ENCODE measurements around the gene KCNH2. TPM values are rescaled to one million over a fixed set of nuclear protein-coding genes. Genes with fewer than 3 reads are reported as not detected.

The KCNH2 gene
- total RNA-seq, 3 donors from 2014 or later (not counting 1 experiment from before 2014, with no cell fraction given) = 0.39 to 0.60 TPM; not detected in 1

DNA sequence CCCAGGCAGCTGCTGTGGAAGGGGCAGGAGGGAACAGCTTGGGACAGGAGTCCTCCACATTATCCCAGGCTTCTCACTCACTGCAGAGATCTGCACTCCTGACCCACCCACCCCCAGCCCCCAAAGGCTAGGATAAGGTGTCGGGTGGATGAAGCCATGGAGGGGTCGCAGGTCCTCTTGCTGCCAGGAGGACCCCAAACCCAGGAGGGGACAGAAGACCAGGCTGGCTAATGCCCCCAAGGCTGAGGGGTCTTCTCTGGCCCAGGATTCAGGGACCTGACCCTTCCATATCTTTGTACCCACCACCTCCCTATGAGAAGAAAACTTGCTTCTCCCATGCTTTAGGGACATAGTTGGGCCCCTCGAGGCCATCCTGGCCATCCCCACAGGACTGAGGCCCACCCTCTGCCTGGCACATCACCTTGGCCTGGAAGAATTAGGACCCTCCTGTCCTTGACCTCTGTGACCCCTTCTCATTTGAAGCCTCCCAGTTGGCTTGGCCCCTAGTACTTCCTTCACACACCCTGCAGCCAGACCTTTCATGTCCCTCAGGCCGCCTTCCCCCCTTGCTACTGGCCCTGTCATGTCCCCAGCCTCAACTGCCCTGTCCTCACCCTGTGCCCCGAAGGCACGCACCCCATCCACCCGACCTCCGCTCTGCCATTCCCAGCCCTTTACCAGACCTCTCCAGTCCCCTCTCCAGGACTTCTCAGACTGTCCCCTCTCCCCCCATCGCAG, 21.6 kb downstream of the KCNH2 start:
- Histone ChIP-seq H3K4me1 (ENCODE audit: control insufficient read depth, insufficient read depth, low read length) (no peaks in the 10 kb centered on the region), H3K9me3 (ENCODE audit: control insufficient read depth, insufficient read depth, low read length) (no peaks in the 10 kb centered on the region), H3K4me3 (ENCODE audit: low read length) (no peak overlapping the region), H3K27me3 (ENCODE audit: control insufficient read depth, insufficient read depth, low read length) (peaks cover 7% of the 10 kb centered on the region), H3K36me3 (ENCODE audit: control insufficient read depth, insufficient read depth, low read length) (no peaks in the 10 kb centered on the region), H3K27ac (ENCODE audit: low read length) (no peak overlapping the region)
- Mint-ChIP-seq H3K27ac (no peak overlapping the region), H3K36me3 (no peaks in the 10 kb centered on the region), H3K4me3 (no peak overlapping the region), H3K4me1 (peaks cover 0 to 9% of the 10 kb centered on the region in 2 donors), H3K27me3 (ENCODE audit: low read depth in 2 of 2) (peaks cover 33 to 35% of the 10 kb centered on the region in 2 donors), H3K9me3 (no peaks in the 10 kb centered on the region)
- ATAC-seq (no peak), DNase-seq (no peak)
- TF ChIP-seq, protein P1, sequence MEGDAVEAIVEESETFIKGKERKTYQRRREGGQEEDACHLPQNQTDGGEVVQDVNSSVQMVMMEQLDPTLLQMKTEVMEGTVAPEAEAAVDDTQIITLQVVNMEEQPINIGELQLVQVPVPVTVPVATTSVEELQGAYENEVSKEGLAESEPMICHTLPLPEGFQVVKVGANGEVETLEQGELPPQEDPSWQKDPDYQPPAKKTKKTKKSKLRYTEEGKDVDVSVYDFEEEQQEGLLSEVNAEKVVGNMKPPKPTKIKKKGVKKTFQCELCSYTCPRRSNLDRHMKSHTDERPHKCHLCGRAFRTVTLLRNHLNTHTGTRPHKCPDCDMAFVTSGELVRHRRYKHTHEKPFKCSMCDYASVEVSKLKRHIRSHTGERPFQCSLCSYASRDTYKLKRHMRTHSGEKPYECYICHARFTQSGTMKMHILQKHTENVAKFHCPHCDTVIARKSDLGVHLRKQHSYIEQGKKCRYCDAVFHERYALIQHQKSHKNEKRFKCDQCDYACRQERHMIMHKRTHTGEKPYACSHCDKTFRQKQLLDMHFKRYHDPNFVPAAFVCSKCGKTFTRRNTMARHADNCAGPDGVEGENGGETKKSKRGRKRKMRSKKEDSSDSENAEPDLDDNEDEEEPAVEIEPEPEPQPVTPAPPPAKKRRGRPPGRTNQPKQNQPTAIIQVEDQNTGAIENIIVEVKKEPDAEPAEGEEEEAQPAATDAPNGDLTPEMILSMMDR (IDR thresholded peaks at IDR 0.05) = no peak
- WGBS (ENCODE audit: insufficient coverage) = 87% methylated on average over 9 of the region's 9 CpGs
- intact Hi-C loops (cut with micrococcal nuclease) = no loop called here

DNA sequence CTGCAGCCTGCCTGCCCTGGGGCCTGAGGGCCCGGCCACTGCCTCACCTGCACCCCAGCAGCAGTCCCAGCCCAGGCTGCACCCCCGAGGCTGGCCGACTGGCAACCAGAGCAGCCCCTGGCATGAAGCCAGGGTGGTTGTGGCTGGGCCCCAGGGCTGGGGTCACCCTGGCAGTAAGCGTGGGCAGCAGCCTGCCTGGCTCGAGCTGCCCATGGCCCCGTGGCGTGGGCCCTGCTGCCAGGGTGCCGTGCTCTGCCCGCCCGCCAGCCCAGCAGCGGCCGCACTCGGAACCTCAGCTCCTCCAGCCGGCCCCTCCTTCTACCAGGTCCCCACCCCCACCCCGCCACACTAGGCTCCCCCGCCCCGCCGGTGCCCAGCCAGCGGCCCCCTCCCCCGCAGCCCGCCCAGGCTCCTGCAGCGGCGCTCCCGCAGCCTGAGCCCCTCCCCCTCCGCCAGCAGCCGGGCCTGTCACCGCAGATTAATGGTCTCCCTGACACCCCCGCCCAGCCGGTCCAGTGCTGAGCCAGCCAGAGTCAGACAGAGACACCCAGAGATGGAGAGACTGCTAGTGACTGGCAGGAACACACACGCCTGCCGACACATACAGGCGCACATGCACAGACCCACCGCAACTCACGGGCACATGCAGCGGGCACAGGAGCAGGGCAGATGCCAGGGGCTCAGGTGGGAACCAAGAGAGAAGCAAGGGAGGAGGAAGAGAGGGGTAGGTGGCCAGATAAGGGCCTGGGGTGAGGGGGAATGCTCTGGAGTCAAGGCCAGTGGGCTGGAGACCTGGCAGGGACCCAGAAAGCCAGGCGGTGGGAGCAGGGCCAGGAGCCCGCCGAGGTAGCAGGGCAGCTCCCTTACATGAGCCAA, 22.4 kb downstream of the KCNH2 start:
- Histone ChIP-seq H3K9me3 (ENCODE audit: control insufficient read depth, insufficient read depth, low read length) (no peaks in the 10 kb centered on the region), H3K4me3 (ENCODE audit: low read length) (no peak overlapping the region), H3K4me1 (ENCODE audit: control insufficient read depth, insufficient read depth, low read length) (no peaks in the 10 kb centered on the region), H3K27ac (ENCODE audit: low read length) (no peak overlapping the region), H3K27me3 (ENCODE audit: control insufficient read depth, insufficient read depth, low read length) (peaks cover 7% of the 10 kb centered on the region), H3K36me3 (ENCODE audit: control insufficient read depth, insufficient read depth, low read length) (no peaks in the 10 kb centered on the region)
- Mint-ChIP-seq H3K9me3 (no peaks in the 10 kb centered on the region), H3K4me3 (no peak overlapping the region), H3K27me3 (ENCODE audit: low read depth in 2 of 2) (peaks cover 33 to 35% of the 10 kb centered on the region in 2 donors), H3K27ac (no peak overlapping the region), H3K4me1 (peaks cover 0 to 9% of the 10 kb centered on the region in 2 donors), H3K36me3 (no peaks in the 10 kb centered on the region)
- DNase-seq (no peak), ATAC-seq (peak in 1 of 3 donors; percentile 17)
- TF ChIP-seq, protein P1 (IDR thresholded peaks at IDR 0.05) = no peak
- 23% methylated on average over 34 of the region's 38 CpGs for WGBS (ENCODE audit: insufficient coverage)
- intact Hi-C loops (cut with micrococcal nuclease) = no loop called here

DNA sequence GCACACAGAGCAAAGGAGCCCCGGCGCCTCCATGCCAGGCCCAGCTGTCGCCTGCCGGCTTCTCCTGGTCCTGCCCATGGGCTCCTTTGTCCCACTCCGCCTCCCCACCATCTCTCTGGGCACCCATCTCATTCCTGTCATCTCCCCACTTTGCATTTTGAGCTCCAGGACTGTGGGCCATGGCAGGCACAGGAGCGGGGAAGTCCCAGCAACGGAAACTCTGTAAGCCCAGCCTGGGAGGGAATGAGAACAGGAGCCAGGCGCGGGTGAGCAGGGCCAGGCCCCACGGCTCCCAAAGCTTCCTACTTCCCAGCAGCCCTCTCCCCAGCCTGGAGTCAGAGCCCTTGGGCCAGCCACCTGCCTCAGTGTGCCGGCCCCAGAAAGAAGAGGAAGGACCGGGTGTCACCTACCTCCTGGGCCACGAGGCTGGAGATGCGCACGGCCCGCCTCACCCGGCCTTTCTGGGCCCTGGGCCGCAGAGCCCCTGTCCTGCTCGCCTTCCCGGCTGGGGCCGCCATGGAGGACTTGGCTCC, 23.1 kb downstream of the KCNH2 start:
- H3K36me3 ChIP-seq (ENCODE audit: control insufficient read depth, insufficient read depth, low read length) = no peaks in the 10 kb centered on the region
- no peak for ATAC-seq
- Mint-ChIP-seq H3K27ac (no peak overlapping the region), H3K4me1 (peaks cover 0 to 9% of the 10 kb centered on the region in 2 donors), H3K9me3 (no peaks in the 10 kb centered on the region), H3K4me3 (no peak overlapping the region), H3K36me3 (no peaks in the 10 kb centered on the region), H3K27me3 (ENCODE audit: low read depth in 2 of 2) (peaks cover 29% of the 10 kb centered on the region in 2 donors)
- DNase-seq = no peak
- TF ChIP-seq, protein P1 (IDR thresholded peaks at IDR 0.05) = no peak
- no peak overlapping the region for H3K4me3 ChIP-seq (ENCODE audit: low read length)
- WGBS (ENCODE audit: insufficient coverage) = 78% methylated on average over 21 of the region's 21 CpGs
- no peak overlapping the region for H3K27ac ChIP-seq (ENCODE audit: low read length)
- intact Hi-C loops (cut with micrococcal nuclease) = no loop called here
- H3K9me3 ChIP-seq (ENCODE audit: control insufficient read depth, insufficient read depth, low read length) = no peaks in the 10 kb centered on the region
- H3K27me3 ChIP-seq (ENCODE audit: control insufficient read depth, insufficient read depth, low read length) = peaks cover 7% of the 10 kb centered on the region
- no peaks in the 10 kb centered on the region for H3K4me1 ChIP-seq (ENCODE audit: control insufficient read depth, insufficient read depth, low read length)

All from natural killer cell (primary cell).